DMS114 treated with DMSO at 0.1 percent for 48 hours (cell line): ENCODE data around the gene ZNHIT3.

ENCODE experiments used
- DNase-seq: peaks from one replicate; lab custom pipeline; 2025; ENCODE audit not compliant: unreplicated experiment; lab: John Stamatoyannopoulos, UW

The ZNHIT3 gene

GRCh38 chr17:36509272-36509985 is 22.9 kb downstream of the ZNHIT3 start:
- no peak for DNase-seq

- DNase-seq, result no peak
Measured at GRCh38 chr17:36510636-36511035, 24.2 kb downstream of the ZNHIT3 start.

GRCh38 chr17:36511216-36511615 is 24.7 kb downstream of the ZNHIT3 start:
- no peak for DNase-seq

- DNase-seq, result no peak
Measured at GRCh38 chr17:36512641-36513040, 26.2 kb downstream of the ZNHIT3 start.

- DNase-seq, result no peak
Measured at GRCh38 chr17:36514856-36515255, 28.4 kb downstream of the ZNHIT3 start.

- DNase-seq, result no peak
Measured at GRCh38 chr17:36515837-36516236, 29.4 kb downstream of the ZNHIT3 start.

GRCh38 chr17:36523113-36523512 is 36.6 kb downstream of the ZNHIT3 start:
- no peak for DNase-seq

GRCh38 chr17:36524428-36524876 is 38.0 kb downstream of the ZNHIT3 start:
- no peak for DNase-seq

GRCh38 chr17:36525113-36525512 is 38.6 kb downstream of the ZNHIT3 start:
- DNase-seq, result no peak

GRCh38 chr17:36525888-36526287 is 39.4 kb downstream of the ZNHIT3 start:
- DNase-seq, result no peak

GRCh38 chr17:36527621-36528250 is 41.3 kb downstream of the ZNHIT3 start:
- DNase-seq, result no peak

GRCh38 chr17:36529121-36529520 is 42.6 kb downstream of the ZNHIT3 start:
- DNase-seq, result no peak

- DNase-seq, result no peak
Measured at GRCh38 chr17:36532435-36532975, 46.0 kb downstream of the ZNHIT3 start.

GRCh38 chr17:36533935-36534839 is 47.7 kb downstream of the ZNHIT3 start:
- peak; percentile 44 for DNase-seq

- DNase-seq, result peak; percentile 77
Measured at GRCh38 chr17:36534840-36535668, 48.6 kb downstream of the ZNHIT3 start, which contains the start of the genes MYO19 and PIGW. TSS of gene MYO19 (minus strand) at chr17:36534868. CDS start at chr17:36532538, 2,330 bp downstream. TSS of gene PIGW (plus strand) at chr17:36534987. CDS start at chr17:36537102, 2,115 bp downstream.

GRCh38 chr17:36535669-36536081 is 49.2 kb downstream of the ZNHIT3 start:
- no peak for DNase-seq

GRCh38 chr17:36540696-36541095 is 54.2 kb downstream of the ZNHIT3 start:
- no peak for DNase-seq

GRCh38 chr17:36542755-36543154 is 56.3 kb downstream of the ZNHIT3 start:
- no peak for DNase-seq

- peak; percentile 20 for DNase-seq
Measured at GRCh38 chr17:36544044-36544306, 57.5 kb downstream of the ZNHIT3 start.

- peak; percentile 57 for DNase-seq
Measured at GRCh38 chr17:36544307-36545076, 58.0 kb downstream of the ZNHIT3 start, which contains the start of gene GGNBP2. TSS of gene GGNBP2 (plus strand) at chr17:36544919. CDS start at chr17:36545725, 806 bp downstream.
